IMR-90 (cell line): Measurements from ENCODE around the gene MYH9. TPM values are rescaled to one million over a fixed set of nuclear protein-coding genes. Genes with fewer than 3 reads are reported as not detected.

Experiments
- ATAC-seq: fragments of 200-7000 bp; cut with Tn5 transposase; 2 replicates; pipeline ENCODE4 v1.9.1; 2020; ENCODE audit warnings: low read depth, mild to moderate bottlenecking, moderate library complexity
- BruUV-seq: library from RNA; stranded (reverse); fragments of 400-500 nt; replicated peaks from 2 replicates; lab custom pipeline; 2021; lab: Mats Ljungman, UMichigan
- CTCF ChIA-PET: fragments of 300-600 bp; formaldehyde crosslinking; extraction: SDS; loops from one replicate; lab custom pipeline; 2021; ENCODE audit warnings: antibody characterized with exemption; lab: Yijun Ruan, JAX
- POLR2A ChIA-PET: fragments of 300-600 bp; sonication (Branson Sonifier 250); formaldehyde crosslinking; loops from one replicate; lab custom pipeline; 2022; ENCODE audit warnings: antibody characterized with exemption; ENCODE audit not compliant: unreplicated experiment; lab: Charles Lee
- DNase-seq: peaks from one replicate; pipeline ENCODE4 v3.0.0; 2013
- H2AFZ ChIP-seq: replicated peaks from 2 replicates; pipeline ENCODE3; 2013; ENCODE audit warnings: low read length, mild to moderate bottlenecking; ENCODE audit not compliant: poor library complexity
- H2AK5ac ChIP-seq: 2 replicates; pipeline ENCODE4 v1.6.1; 2013; ENCODE audit warnings: low read depth, low read length, inconsistent platforms
- H2AK9ac ChIP-seq: replicated peaks from 2 replicates; pipeline ENCODE3; 2013; ENCODE audit warnings: mild to moderate bottlenecking, low read depth, low read length, moderate library complexity; ENCODE audit not compliant: poor library complexity
- H2BK120ac ChIP-seq: 2 replicates; pipeline ENCODE4 v1.6.1; 2013; ENCODE audit warnings: low read depth, low read length, inconsistent platforms
- H2BK15ac ChIP-seq: 3 replicates; pipeline ENCODE4 v1.6.1; 2013; ENCODE audit warnings: low read depth, low read length, inconsistent platforms
- H2BK20ac ChIP-seq: 2 replicates; pipeline ENCODE4 v1.6.1; 2013; ENCODE audit warnings: low read depth, mild to moderate bottlenecking, inconsistent platforms, low read length, moderate library complexity
- H2BK5ac ChIP-seq: 2 replicates; pipeline ENCODE4 v1.6.1; 2013; ENCODE audit warnings: mild to moderate bottlenecking, low read depth, low read length, inconsistent platforms; ENCODE audit not compliant: poor library complexity, severe bottlenecking
- H3K14ac ChIP-seq: replicated peaks from 2 replicates; pipeline ENCODE4 v1.6.1; 2013; ENCODE audit warnings: low read depth, low read length, inconsistent platforms
- H3K18ac ChIP-seq: 2 replicates; pipeline ENCODE4 v1.6.1; 2013; ENCODE audit warnings: low read depth, low read length, control low read depth
- H3K23ac ChIP-seq: 2 replicates; pipeline ENCODE4 v1.6.1; 2013; ENCODE audit warnings: low read depth, low read length, inconsistent platforms
- H3K27ac ChIP-seq: 2 replicates; pipeline ENCODE4 v1.5.1; 2013; ENCODE audit warnings: mild to moderate bottlenecking, control low read depth, low read length; ENCODE audit not compliant: insufficient read depth
- H3K27me3 ChIP-seq: 2 replicates; pipeline ENCODE4 v1.6.1; 2013; ENCODE audit warnings: low read length; ENCODE audit not compliant: control insufficient read depth, insufficient read depth
- H3K36me3 ChIP-seq: 2 replicates; pipeline ENCODE4 v1.6.1; 2013; ENCODE audit warnings: low read length, mixed read lengths; ENCODE audit not compliant: control insufficient read depth, insufficient read depth
- H3K4ac ChIP-seq: 2 replicates; pipeline ENCODE4 v1.6.1; 2013; ENCODE audit warnings: low read depth, low read length, inconsistent platforms
- H3K4me1 ChIP-seq: 2 replicates; pipeline ENCODE4 v1.6.1; 2013; ENCODE audit warnings: low read length, mixed read lengths; ENCODE audit not compliant: control insufficient read depth, insufficient read depth
- H3K4me2 ChIP-seq: 2 replicates; pipeline ENCODE4 v1.6.1; 2013; ENCODE audit warnings: low read depth, mild to moderate bottlenecking, control low read depth, low read length, moderate library complexity
- H3K4me3 ChIP-seq: 2 replicates; pipeline ENCODE4 v1.5.1; 2013; ENCODE audit warnings: low read depth, mild to moderate bottlenecking, control low read depth, low read length, moderate library complexity; ENCODE audit not compliant: insufficient read depth
- H3K56ac ChIP-seq: 2 replicates; pipeline ENCODE4 v1.6.1; 2013; ENCODE audit warnings: low read length, inconsistent platforms; ENCODE audit not compliant: insufficient read depth; ENCODE audit errors: extremely low read depth
- H3K79me1 ChIP-seq, 2 experiments: 2 replicates each; pipeline ENCODE4 v1.6.1; 2013; ENCODE audit warnings: low read length in 2 of 2, inconsistent platforms in 1 of 2, low read depth in 1 of 2
- H3K9ac ChIP-seq: 2 replicates; pipeline ENCODE4 v1.6.1; 2013; ENCODE audit warnings: low read depth, low read length, control low read depth
- H3K9me1 ChIP-seq: 2 replicates; pipeline ENCODE4 v1.6.1; 2013; ENCODE audit warnings: low read length, inconsistent platforms; ENCODE audit not compliant: insufficient read depth
- H3K9me3 ChIP-seq: 2 replicates; pipeline ENCODE4 v1.6.1; 2013; ENCODE audit warnings: low read length; ENCODE audit not compliant: control insufficient read depth, insufficient read depth
- H4K20me1 ChIP-seq: 2 replicates; pipeline ENCODE4 v1.6.1; 2013; ENCODE audit warnings: low read length, inconsistent platforms; ENCODE audit not compliant: insufficient read depth
- H4K5ac ChIP-seq: 2 replicates; pipeline ENCODE4 v1.6.1; 2013; ENCODE audit warnings: mild to moderate bottlenecking, low read depth, low read length, control low read depth
- H4K8ac ChIP-seq, 2 experiments: 2 replicates each; pipeline ENCODE4 v1.6.1; 2013; ENCODE audit warnings: low read depth in 2 of 2, low read length in 2 of 2, control low read depth in 1 of 2, inconsistent platforms in 1 of 2
- H4K91ac ChIP-seq: 2 replicates; pipeline ENCODE4 v1.6.1; 2013; ENCODE audit warnings: low read depth, low read length, inconsistent platforms; ENCODE audit not compliant: insufficient read depth
- BHLHE40 ChIP-seq: fragments of 150-350 bp; IDR thresholded peaks from 2 replicates; pipeline ENCODE4 v1.6.1; 2016; ENCODE audit warnings: mild to moderate bottlenecking, low read depth, low read length
- CEBPB ChIP-seq: IDR thresholded peaks from 2 replicates; pipeline ENCODE4 v1.6.1; 2012; ENCODE audit warnings: low read depth, low read length, improper control_type of control experiment
- CHD1 ChIP-seq: IDR thresholded peaks from 2 replicates; pipeline ENCODE4 v1.6.1; 2012; ENCODE audit warnings: low read depth, low read length, improper control_type of control experiment
- CTCF ChIP-seq: conservative IDR thresholded peaks from 2 replicates; pipeline ENCODE4 v1.5.1; 2012; ENCODE audit warnings: mild to moderate bottlenecking, low read depth, low read length, improper control_type of control experiment
- ELK1 ChIP-seq: fragments of 150-350 bp; IDR thresholded peaks from 2 replicates; pipeline ENCODE4 v1.6.1; 2016; ENCODE audit warnings: low read depth, mild to moderate bottlenecking, low read length, moderate library complexity, borderline replicate concordance
- FOS ChIP-seq: fragments of 150-350 bp; IDR thresholded peaks from 2 replicates; pipeline ENCODE4 v1.6.1; 2016; ENCODE audit warnings: low read depth, low read length
- MAFK ChIP-seq: IDR thresholded peaks from 2 replicates; pipeline ENCODE4 v1.6.1; 2012; ENCODE audit warnings: low read depth, low read length, improper control_type of control experiment
- MXI1 ChIP-seq: IDR thresholded peaks from 2 replicates; pipeline ENCODE4 v1.6.1; 2012; ENCODE audit warnings: low read depth, mild to moderate bottlenecking, low read length, moderate library complexity, borderline replicate concordance
- NFE2L2 ChIP-seq: fragments of 150-350 bp; IDR thresholded peaks from 2 replicates; pipeline ENCODE4 v1.6.1; 2016; ENCODE audit warnings: low read depth, mild to moderate bottlenecking, low read length
- POLR2A ChIP-seq: IDR thresholded peaks from 2 replicates; pipeline ENCODE4 v1.6.1; 2012; ENCODE audit warnings: mild to moderate bottlenecking, low read depth, low read length
- RAD21 ChIP-seq: IDR thresholded peaks from 2 replicates; pipeline ENCODE4 v1.6.1; 2012; ENCODE audit warnings: low read length, improper control_type of control experiment
- RCOR1 ChIP-seq: IDR thresholded peaks from 2 replicates; pipeline ENCODE4 v1.6.1; 2012; ENCODE audit warnings: mild to moderate bottlenecking, low read length, improper control_type of control experiment; ENCODE audit not compliant: insufficient replicate concordance
- RFX5 ChIP-seq: IDR thresholded peaks from 2 replicates; pipeline ENCODE4 v1.8.0; 2012; ENCODE audit warnings: low read depth, mild to moderate bottlenecking, low read length, moderate library complexity
- SMC3 ChIP-seq: fragments of 150-350 bp; IDR thresholded peaks from 2 replicates; pipeline ENCODE4 v1.6.1; 2016; ENCODE audit warnings: low read depth, mild to moderate bottlenecking, antibody characterized with exemption, low read length, moderate library complexity
- USF2 ChIP-seq: fragments of 150-350 bp; IDR thresholded peaks from 2 replicates; pipeline ENCODE4 v1.6.1; 2017; ENCODE audit warnings: mild to moderate bottlenecking, antibody characterized with exemption, low read length, low read depth
- WGBS, 2 experiments: methylation state at CpG; one replicate each; pipeline versions ENCODE4 v1.1.5 to v1.1.7; 2013; ENCODE audit warnings: missing lambda C conversion rate in 2 of 2; ENCODE audit not compliant: insufficient read length in 1 of 2; ENCODE audit errors: extremely low coverage in 2 of 2; 5-methylcytosine and 5-hydroxymethylcytosine counted together
- dilution Hi-C: fragments of 300-500 bp; cut with HindIII; formaldehyde crosslinking; loops from one replicate; pipeline ENCODE4 v1.14.3; 2018; ENCODE audit warnings: low sequenced_read_pairs; ENCODE audit not compliant: unreplicated experiment
- in situ Hi-C: fragments of 300-500 bp; cut with MboI; formaldehyde crosslinking; loops from 3 replicates; pipeline ENCODE4 v1.14.3; 2019; ENCODE audit warnings: low sequenced_read_pairs, inconsistent platforms, mixed read lengths
- intact Hi-C: fragments of 100-400 bp; cut with micrococcal nuclease; formaldehyde crosslinking; loops from 2 replicates; pipeline ENCODE4 v1.10.0; 2022
- polyA plus RNA-seq, 3 experiments: library from polyadenylated mRNA; depleted of rRNA; stranded (reverse); fragments of >200 nt; gene quantifications; 2 replicates each; pipeline ENCODE4 v1.2.3, GENCODE V29; 2012; ENCODE audit warnings: low replicate concordance in 1 of 3
- total RNA-seq: library from RNA; depleted of rRNA; stranded (reverse); fragments of >200 nt; gene quantifications from 2 replicates; pipeline ENCODE4 v1.2.3, GENCODE V29; 2012

The MYH9 gene
- total and polyA plus RNA-seq, 2 of the 4 experiments (the other 2 are of a cell fraction), result 475 to 554 TPM

- Histone ChIP-seq H4K8ac (peak overlapping the region in 1 of 2 experiments; percentile 76; a peak in 3 of 4 replicates), H3K56ac (peak overlapping the region; percentile 59; the same call in 1 of the 2 replicates), H3K4ac (peak overlapping the region; percentile 96), H2AK9ac (peak overlapping the region; percentile 58), H3K36me3 (peaks cover 45% of the 10 kb centered on the region), H3K23ac (peak overlapping the region; percentile 93), H3K4me3 (no peak overlapping the region), H3K27ac (peak overlapping the region; percentile 92), H2BK120ac (peak overlapping the region; percentile 72; the same call in 1 of the 2 replicates), H2AFZ (peak overlapping the region; percentile 38), H4K5ac (no peak overlapping the region), H2BK15ac (no peak overlapping the region; the same call in 2 of the 3 replicates), H3K4me1 (peaks cover 72% of the 10 kb centered on the region), H3K27me3 (no peaks in the 10 kb centered on the region), H3K9me1 (peaks cover 66% of the 10 kb centered on the region), H4K91ac (peak overlapping the region; percentile 66), H2BK5ac (peak overlapping the region; percentile 97), H3K18ac (no peak overlapping the region; the same call in 1 of the 2 replicates), H3K9me3 (no peaks in the 10 kb centered on the region), H2BK20ac (peak overlapping the region; percentile 64; the same call in 1 of the 2 replicates), H3K4me2 (peak overlapping the region; percentile 7), H4K20me1 (peaks cover 100% of the 10 kb centered on the region), H3K9ac (peak overlapping the region; percentile 36; the same call in 1 of the 2 replicates), H3K79me1 (peaks cover 0 to 65% of the 10 kb centered on the region in 2 experiments; a peak in 2 of 4 replicates), H3K14ac (peak overlapping the region; percentile 80), H2AK5ac (peak overlapping the region; percentile 59; the same call in 1 of the 2 replicates)
- dilution Hi-C loops (no loop called here), intact Hi-C loops (loop anchor here (5.0 kb wide), 1 partner anchor 102 kb away; no protein-coding TSS in a partner anchor), in situ Hi-C loops (no loop called here)
- ChIA-PET CTCF (interaction anchor here (1.1 kb wide), 1 partner anchor 106 kb away, joined by 4 read pairs; no protein-coding TSS in a partner anchor), POLR2A (interaction anchor here (0.8 to 1.1 kb wide), 2 partner anchors 12 to 20 kb away, joined by 3 to 5 read pairs; no protein-coding TSS in a partner anchor)
- peak; percentile 42 for ATAC-seq
- 0% methylated on average over 1 of the region's 9 CpGs; no CpG with 5 or more reads in 1 of the 2 experiments for WGBS, 2 experiments
- peak; percentile 99 for DNase-seq
- BruUV-seq, result no TSS peak
- TF ChIP-seq FOS, result peak; percentile 91
- TF ChIP-seq RAD21, result no peak
- TF ChIP-seq RFX5, result no peak
- TF ChIP-seq SMC3, result no peak
- TF ChIP-seq RCOR1, result peak; percentile 45
- peak; percentile 63; the same call in 1 of the 2 replicates for TF ChIP-seq POLR2A
- TF ChIP-seq NFE2L2, result peak; percentile 31; the same call in 1 of the 2 replicates
- TF ChIP-seq CHD1, result no peak
- TF ChIP-seq CTCF, result no peak
- no peak for TF ChIP-seq MAFK
- TF ChIP-seq USF2, result no peak
- TF ChIP-seq BHLHE40, result 0 out of 2 replicates have a peak, but pooled peaks have one; percentile 27
- no peak for TF ChIP-seq ELK1
- 0 out of 2 replicates have a peak, but pooled peaks have one; percentile 12 for TF ChIP-seq MXI1
- TF ChIP-seq CEBPB, result no peak
Observed at GRCh38 chr22:36365020-36365411, 22.8 kb downstream of the MYH9 start.
